Left renal cortex interstitium (tissue), 4 donors: Measurements from ENCODE around the gene ZNF653. TPM values are rescaled to one million over a fixed set of nuclear protein-coding genes. Genes with fewer than 3 reads are reported as not detected.
"Not testable (repeated sequence)": the region's sequence is repeated elsewhere in the genome, so short reads cannot be mapped to it uniquely, and the experiment has no call there.

Experiments
- DNase-seq, 4 donors: peaks; one replicate each; pipeline ENCODE4 v3.0.0-alpha.2; 2013; ENCODE audit warnings: low read depth in 4 of 4, low spot score in 2 of 4, missing footprints in 1 of 4
- polyA plus RNA-seq, 4 donors: library from polyadenylated mRNA; unstranded; fragments of 120-200 nt; gene quantifications; one replicate each; pipeline ENCODE4 v1.2.1, GENCODE V29; 2013; ENCODE audit not compliant: insufficient read length in 4 of 4

The ZNF653 gene
- polyA plus RNA-seq, 4 donors, result 7.6 to 12.8 (median 11.4) TPM

GRCh38 chr19:11482384-11483050 is 23.1 kb downstream of the ZNF653 start:
- peak in 2 of 4 donors; percentile 40 to 42 for DNase-seq

- peak in 3 of 4 donors; percentile 19 to 23 (median 23) for DNase-seq
These were observed 23.9 kb downstream of the ZNF653 start for GRCh38 chr19:11481534-11482383.

GRCh38 chr19:11480715-11481533 is 24.7 kb downstream of the ZNF653 start, which contains the start of gene ELAVL3:
Gene ELAVL3, minus strand, starts transcription at chr19:11481046. Its CDS starts 438 bp downstream, at chr19:11480608.
- DNase-seq, result no peak

GRCh38 chr19:11479898-11480714 is 25.5 kb downstream of the ZNF653 start:
- no peak for DNase-seq

GRCh38 chr19:11479090-11479897 is 26.3 kb downstream of the ZNF653 start:
- no peak for DNase-seq

GRCh38 chr19:11478167-11479089 is 27.2 kb downstream of the ZNF653 start:
- DNase-seq, result no peak

GRCh38 chr19:11475861-11476260 is 29.8 kb downstream of the ZNF653 start:
- no peak for DNase-seq

- not testable (repeated sequence) for DNase-seq
These were observed 30.3 kb downstream of the ZNF653 start for GRCh38 chr19:11475343-11475742.

- no peak for DNase-seq
These were observed 31.9 kb downstream of the ZNF653 start for GRCh38 chr19:11473725-11474124.

GRCh38 chr19:11468266-11468845 is 37.3 kb downstream of the ZNF653 start:
- DNase-seq, result not testable (repeated sequence)

- no peak for DNase-seq
These were observed 40.0 kb downstream of the ZNF653 start for GRCh38 chr19:11465600-11465999.

- no peak for DNase-seq
These were observed 41.0 kb downstream of the ZNF653 start for GRCh38 chr19:11464333-11465265.

GRCh38 chr19:11463391-11463790 is 42.2 kb downstream of the ZNF653 start:
- no peak for DNase-seq

- no peak for DNase-seq
These were observed 44.2 kb downstream of the ZNF653 start for GRCh38 chr19:11461453-11461852.

- no peak for DNase-seq
These were observed 45.4 kb downstream of the ZNF653 start for GRCh38 chr19:11460207-11460606.

GRCh38 chr19:11458912-11459311 is 46.7 kb downstream of the ZNF653 start:
- not testable (repeated sequence) for DNase-seq
